HepG2 (cell line): Measurements from ENCODE around the gene YWHAE. TPM values are rescaled to one million over a fixed set of nuclear protein-coding genes. Genes with fewer than 3 reads are reported as not detected.

Experiments used
- ATAC-seq: fragments of 200-7000 bp; cut with Tn5 transposase; 3 replicates; pipeline ENCODE4 v1.9.1; 2020; ENCODE audit warnings: mild to moderate bottlenecking, moderate library complexity
- BruUV-seq: library from RNA; stranded (reverse); fragments of 400-500 nt; replicated peaks from 2 replicates; lab custom pipeline; 2021; lab: Mats Ljungman, UMichigan
- CTCF ChIA-PET: fragments of 300-600 bp; formaldehyde crosslinking; extraction: SDS; loops from one replicate; lab custom pipeline; 2021; ENCODE audit warnings: low total read pairs, inconsistent platforms, low intra/inter-chr PET ratio; lab: Yijun Ruan, JAX
- POLR2A ChIA-PET: fragments of 350-600 bp; sonication (Branson Sonifier 250); formaldehyde crosslinking; loops from one replicate; lab custom pipeline; 2020; ENCODE audit warnings: antibody characterized with exemption, inconsistent platforms; lab: Yijun Ruan, JAX
- DNase-seq: peaks from one replicate; pipeline ENCODE4 v3.0.0-alpha.2; 2015; ENCODE audit warnings: low spot score
- FAIRE-seq: peaks from 3 replicates; lab custom pipeline; 2011; peaks lifted over from hg19 to GRCh38; lab: Jason Lieb, UNC
- H2AFZ ChIP-seq: one replicate; pipeline ENCODE4 v1.6.1; 2011; ENCODE audit warnings: low read length, inconsistent platforms
- H3K27ac ChIP-seq: fragments of 300-600 bp; 3 replicates; pipeline ENCODE4 v1.8.0; 2011; ENCODE audit warnings: mixed run types, mild to moderate bottlenecking, mixed read lengths, low read length, inconsistent platforms; ENCODE audit not compliant: insufficient read depth; ENCODE audit errors: extremely low read length
- H3K27me3 ChIP-seq, 2 experiments: fragments of 200-600 bp in 1 of 2; 2 replicates in 1 of 2; 3 replicates in 1 of 2; pipeline versions ENCODE4 v1.6.0 to v1.8.0; 2011; ENCODE audit warnings: low read length in 2 of 2, mild to moderate bottlenecking in 2 of 2, moderate library complexity in 2 of 2, inconsistent platforms in 1 of 2; ENCODE audit not compliant: insufficient read depth in 2 of 2, control insufficient read depth in 1 of 2
- H3K36me3 ChIP-seq, 2 experiments: fragments of 200-600 bp in 1 of 2; replicated peaks in 1 of 2; 2 replicates in 1 of 2; 3 replicates in 1 of 2; pipeline versions ENCODE4 v1.5.1 to v1.8.0; 2011; ENCODE audit warnings: low read length in 2 of 2, inconsistent platforms in 1 of 2; ENCODE audit not compliant: insufficient read depth in 2 of 2, control insufficient read depth in 1 of 2
- H3K4me1 ChIP-seq: 2 replicates; pipeline ENCODE4 v1.5.1; 2012; ENCODE audit warnings: low read length, inconsistent platforms; ENCODE audit not compliant: insufficient read depth
- H3K4me2 ChIP-seq: 2 replicates; pipeline ENCODE4 v1.6.0; 2011; ENCODE audit warnings: low read depth, low read length, inconsistent platforms
- H3K4me3 ChIP-seq, 3 experiments: fragments of 200-600 bp in 1 of 3; sonication (generic), shearing (Covaris generic) in 1 of 3; replicated peaks in 1 of 3; 2 replicates each; pipeline ENCODE4 v1.5.1; 2011 to 2016; ENCODE audit warnings: low read length in 3 of 3, inconsistent platforms in 2 of 3, low read depth in 2 of 3, mild to moderate bottlenecking in 2 of 3, control low read depth in 1 of 3, mixed read lengths in 1 of 3; ENCODE audit not compliant: insufficient read depth in 1 of 3
- H3K79me2 ChIP-seq: one replicate; pipeline ENCODE4 v1.6.1; 2011; ENCODE audit warnings: low read length, inconsistent platforms; ENCODE audit not compliant: insufficient read depth
- H3K9ac ChIP-seq: 2 replicates; pipeline ENCODE4 v1.6.0; 2011; ENCODE audit warnings: mild to moderate bottlenecking, low read depth, low read length, inconsistent platforms; ENCODE audit not compliant: insufficient read depth
- H3K9me3 ChIP-seq: 2 replicates; pipeline ENCODE4 v1.5.1; 2012; ENCODE audit warnings: mild to moderate bottlenecking, low read length
- H4K20me1 ChIP-seq: 2 replicates; pipeline ENCODE4 v1.6.0; 2011; ENCODE audit warnings: inconsistent platforms, mild to moderate bottlenecking, low read length, moderate library complexity; ENCODE audit not compliant: insufficient read depth
- ARNT2 ChIP-seq: sonication (generic); formaldehyde crosslinking; IDR thresholded peaks from 2 replicates; pipeline ENCODE4 v1.8.0; 2022; ENCODE audit warnings: mild to moderate bottlenecking, low read depth, missing genetic modification reagents, moderate library complexity
- DPF2 ChIP-seq: sonication (generic); formaldehyde crosslinking; IDR thresholded peaks from 2 replicates; pipeline ENCODE4 v1.4.0; 2020; ENCODE audit warnings: mild to moderate bottlenecking, low read depth, missing genetic modification reagents, borderline replicate concordance
- EED ChIP-seq: sonication (generic); formaldehyde crosslinking; IDR thresholded peaks from 2 replicates; pipeline ENCODE4 v1.5.0; 2020; ENCODE audit warnings: mild to moderate bottlenecking, missing genetic modification reagents
- HHEX ChIP-seq: IDR thresholded peaks from 2 replicates; pipeline ENCODE4 v1.6.1; 2016; ENCODE audit warnings: control low read depth
- KLF15 ChIP-seq: sonication (generic); formaldehyde crosslinking; IDR thresholded peaks from 2 replicates; pipeline ENCODE4 v1.8.1; 2023; ENCODE audit warnings: borderline replicate concordance, mild to moderate bottlenecking, inconsistent platforms, missing genetic modification reagents, mixed read lengths
- MLLT10 ChIP-seq: sonication (generic); formaldehyde crosslinking; IDR thresholded peaks from 2 replicates; pipeline ENCODE4 v1.4.0; 2020; ENCODE audit warnings: missing genetic modification reagents
- POLR2AphosphoS2 ChIP-seq: IDR thresholded peaks from 2 replicates; pipeline ENCODE4 v1.6.1; 2011; ENCODE audit warnings: low read depth, low read length, improper control_type of control experiment
- ZFP36L1 ChIP-seq: sonication (generic); formaldehyde crosslinking; IDR thresholded peaks from 2 replicates; pipeline ENCODE4 v1.8.0; 2022; ENCODE audit warnings: mild to moderate bottlenecking, missing genetic modification reagents, moderate library complexity
- ZNF121 ChIP-seq: sonication (generic); formaldehyde crosslinking; IDR thresholded peaks from 2 replicates; pipeline ENCODE4 v1.5.0; 2020; ENCODE audit warnings: mild to moderate bottlenecking, missing genetic modification reagents
- ZNF24 ChIP-seq: fragments of 450-650 bp; IDR thresholded peaks from 2 replicates; pipeline ENCODE4 v1.6.1; 2017; ENCODE audit warnings: antibody characterized with exemption, mild to moderate bottlenecking
- ZNF629 ChIP-seq: sonication (generic); formaldehyde crosslinking; conservative IDR thresholded peaks from 2 replicates; pipeline ENCODE4 v1.5.0; 2020; ENCODE audit warnings: missing genetic modification reagents
- ZNF687 ChIP-seq: sonication (generic); formaldehyde crosslinking; IDR thresholded peaks from 2 replicates; pipeline ENCODE4 v1.5.1; 2020; ENCODE audit warnings: mild to moderate bottlenecking, missing genetic modification reagents, moderate library complexity
- ZSCAN31 ChIP-seq: sonication (generic); formaldehyde crosslinking; IDR thresholded peaks from 2 replicates; pipeline ENCODE4 v1.5.0; 2020; ENCODE audit warnings: low read depth, mild to moderate bottlenecking, missing genetic modification reagents
- WGBS: methylation state at CpG from one replicate; pipeline ENCODE4 v1.1.6; 2017; ENCODE audit warnings: low lambda C conversion rate; 5-methylcytosine and 5-hydroxymethylcytosine counted together
- in situ Hi-C: cut with HindIII; loops from 2 replicates; pipeline ENCODE4 v1.10.0; 2017; ENCODE audit warnings: low pct_unique_long_range_greater_than_20kb; ENCODE audit not compliant: extremely low pct_ligation_motif_present
- intact Hi-C: fragments of 100-400 bp; cut with micrococcal nuclease; formaldehyde crosslinking; loops from one replicate; pipeline ENCODE4 v1.10.0; 2022; ENCODE audit not compliant: unreplicated experiment
- polyA plus RNA-seq, 8 experiments: library from polyadenylated mRNA; depleted of rRNA in 3 of 8; stranded (reverse) in 7 of 8; unstranded in 1 of 8; fragments of >200 nt; fragmentation: Illumina TruSeq in 4 of 8; extraction: Trizol in 4 of 8; gene quantifications; 2 replicates each; pipeline versions ENCODE4 v1.2.1 to v1.2.3, GENCODE V29; 2011 to 2016; ENCODE audit warnings: low read depth in 4 of 8, missing spikeins in 1 of 8, mixed read lengths in 1 of 8; ENCODE audit not compliant: insufficient read depth in 1 of 8
- total RNA-seq, 5 experiments: library from RNA; depleted of rRNA; stranded (reverse); fragments of >200 nt; fragmentation: Illumina TruSeq; extraction: Trizol; gene quantifications; 2 replicates each; pipeline ENCODE4 v1.2.3, GENCODE V29; 2016; ENCODE audit warnings: low read depth in 1 of 5

The YWHAE gene
- total and polyA plus RNA-seq, 2 of the 13 experiments (the other 11 are each of a cell fraction or from before 2014, with no cell fraction given) = 256 to 335 TPM

- no TSS peak for BruUV-seq
- no peak overlapping the region for H3K4me3 ChIP-seq
- in situ Hi-C loops = no loop called here
- TF ChIP-seq ZNF121 (CRISPR knock-in tag) (peak; percentile 36; the same call in 1 of the 2 replicates), ZNF687 (CRISPR knock-in tag) (no peak)
- TF ChIP-seq, all 625 proteins: peak for 1
- Histone ChIP-seq H3K27me3 (no peaks in the 10 kb centered on the region), H3K9ac (no peak overlapping the region), H3K9me3 (no peaks in the 10 kb centered on the region), H3K4me1 (peaks cover 27% of the 10 kb centered on the region), H3K36me3 (peaks cover 0 to 6% of the 10 kb centered on the region in 2 experiments; a peak in 3 of 5 replicates), H3K27ac (no peak overlapping the region), H2AFZ (no peak overlapping the region), H4K20me1 (no peaks in the 10 kb centered on the region), H3K4me2 (no peak overlapping the region), H3K79me2 (no peaks in the 10 kb centered on the region)
- CTCF ChIA-PET = no interaction called here
- no peak for ATAC-seq
- no peak for FAIRE-seq
- 94% methylated on average over 5 of the region's 5 CpGs for WGBS
- intact Hi-C loops = loop anchor here (10.0 kb wide), 1 partner anchor 52 kb away; no protein-coding TSS in a partner anchor
- DNase-seq = no peak
- POLR2A ChIA-PET = no interaction called here
These were observed 16.4 kb upstream of the YWHAE start for GRCh38 chr17:1416414-1416813.

GRCh38 chr17:1414634-1415033 lies 14.6 kb upstream of the YWHAE start:
- Histone ChIP-seq H2AFZ (no peak overlapping the region), H3K27ac (no peak overlapping the region), H3K4me3 (no peak overlapping the region), H3K9ac (no peak overlapping the region), H3K4me1 (peaks cover 36% of the 10 kb centered on the region), H3K79me2 (no peaks in the 10 kb centered on the region), H3K36me3 (no peaks in the 10 kb centered on the region), H4K20me1 (no peaks in the 10 kb centered on the region), H3K4me2 (no peak overlapping the region), H3K27me3 (no peaks in the 10 kb centered on the region), H3K9me3 (no peaks in the 10 kb centered on the region)
- ATAC-seq (peak; percentile 10; the same call in 1 of the 3 replicates), DNase-seq (no peak), FAIRE-seq (no peak)
- in situ Hi-C loops = no loop called here
- ChIA-PET CTCF (no interaction called here), POLR2A (interaction anchor here (1.0 to 1.9 kb wide), 3 partner anchors 10 to 102 kb away, joined by 3 to 7 read pairs (median 4); partner anchors contain the start of genes INPP5K and YWHAE)
- BruUV-seq = no TSS peak
- intact Hi-C loops = loop anchor here (10.0 kb wide), 1 partner anchor 50 kb away; no protein-coding TSS in a partner anchor
- 66% methylated on average over 10 of the region's 10 CpGs for WGBS
- TF ChIP-seq ZFP36L1 (CRISPR knock-in tag) (no peak), ZNF629 (CRISPR knock-in tag) (no peak), DPF2 (no peak), ARNT2 (no peak), ZSCAN31 (no peak), POLR2AphosphoS2 (no peak), ZNF24 (no peak), EED (CRISPR knock-in tag) (no peak), KLF15 (no peak), HHEX (no peak), MLLT10 (no peak)
